CD4-positive, alpha-beta memory T cell (primary cell): ENCODE results near the gene IL6ST. TPM values are rescaled to one million over a fixed set of nuclear protein-coding genes. Genes with fewer than 3 reads are reported as not detected.
A peak's percentile ranks its signal among the peaks of the same experiment; 100 is the strongest.
"Not testable (repeated sequence)": the region's sequence is repeated elsewhere in the genome, so short reads cannot be mapped to it uniquely, and the experiment has no call there.

ENCODE experiments used
- CTCF ChIA-PET: fragments of 350-600 bp; sonication (Branson Sonifier 250); formaldehyde crosslinking; loops from one replicate; lab custom pipeline; 2021; ENCODE audit warnings: inconsistent platforms; ENCODE audit not compliant: partially characterized antibody; lab: Charles Lee
- POLR2A ChIA-PET: fragments of 350-600 bp; sonication (Branson Sonifier 250); formaldehyde crosslinking; loops from one replicate; lab custom pipeline; 2021; ENCODE audit not compliant: partially characterized antibody; lab: Charles Lee
- DNase-seq, 5 donors: peaks; one replicate each; pipeline versions ENCODE4 v3.0.0 to v3.0.0-alpha.2; 2020 to 2022; ENCODE audit warnings: mixed read lengths in 1 of 5
- H3K27ac ChIP-seq: one replicate; pipeline ENCODE4 v1.7.0; 2013; ENCODE audit warnings: low read depth, low read length
- H3K27me3 ChIP-seq: 2 replicates; pipeline ENCODE4 v1.7.0; 2013; ENCODE audit warnings: mild to moderate bottlenecking, low read length, moderate library complexity; ENCODE audit not compliant: insufficient read depth
- H3K36me3 ChIP-seq: 2 replicates; pipeline ENCODE4 v1.7.0; 2013; ENCODE audit warnings: mild to moderate bottlenecking, low read length, moderate library complexity; ENCODE audit not compliant: insufficient read depth
- H3K4me1 ChIP-seq: 2 replicates; pipeline ENCODE4 v1.7.0; 2013; ENCODE audit warnings: mild to moderate bottlenecking, low read length, moderate library complexity; ENCODE audit not compliant: insufficient read depth
- H3K4me3 ChIP-seq, 2 donors: one replicate each; pipeline ENCODE4 v1.7.0; 2013; ENCODE audit warnings: low read length in 2 of 2, mild to moderate bottlenecking in 1 of 2
- H3K9me3 ChIP-seq, 2 donors: one replicate each; pipeline ENCODE4 v1.7.0; 2013; ENCODE audit warnings: low read length in 2 of 2, control low read depth in 1 of 2; ENCODE audit not compliant: control insufficient read depth in 1 of 2
- H3K27ac Mint-ChIP-seq, 7 donors: one replicate each; pipeline ENCODE4 v1.8.0; 2020 to 2021; ENCODE audit warnings: mixed read lengths in 7 of 7, mild to moderate bottlenecking in 6 of 7, inconsistent platforms in 3 of 7, moderate library complexity in 3 of 7
- H3K27me3 Mint-ChIP-seq, 2 donors: one replicate each; pipeline ENCODE4 v1.8.0; 2020 to 2021; ENCODE audit warnings: mixed read lengths in 2 of 2
- H3K36me3 Mint-ChIP-seq, 2 donors: one replicate each; pipeline ENCODE4 v1.8.0; 2020 to 2021; ENCODE audit warnings: mixed read lengths in 2 of 2, inconsistent platforms in 1 of 2, mild to moderate bottlenecking in 1 of 2
- H3K4me1 Mint-ChIP-seq, 4 donors: one replicate each; pipeline ENCODE4 v1.8.0; 2020 to 2021; ENCODE audit warnings: mixed read lengths in 4 of 4, mild to moderate bottlenecking in 1 of 4
- H3K4me3 Mint-ChIP-seq, 8 donors: one replicate each; pipeline ENCODE4 v1.8.0; 2020 to 2021; ENCODE audit warnings: mixed read lengths in 8 of 8, mild to moderate bottlenecking in 7 of 8, moderate library complexity in 6 of 8, inconsistent platforms in 3 of 8
- H3K9me3 Mint-ChIP-seq, 8 donors: one replicate each; pipeline ENCODE4 v1.8.0; 2020 to 2021; ENCODE audit warnings: mixed read lengths in 8 of 8, mild to moderate bottlenecking in 5 of 8, inconsistent platforms in 3 of 8, moderate library complexity in 1 of 8
- intact Hi-C: fragments of 100-400 bp; cut with micrococcal nuclease; formaldehyde crosslinking; loops from one replicate; pipeline ENCODE4 v1.15.1; 2023
- polyA plus RNA-seq, 2 donors: library from polyadenylated mRNA; unstranded; fragments of 300-500 nt; fragmentation: Illumina TruSeq; gene quantifications; one replicate each; pipeline ENCODE4 v1.2.3, GENCODE V29; 2021
- total RNA-seq, 2 experiments: library from RNA; stranded (reverse); gene quantifications; one replicate each; pipeline ENCODE4 v1.2.3, GENCODE V29; 2021

IL6ST gene
- total RNA-seq, result 100 to 1,000 TPM; 176 to 180 TPM
- 10 to 100 TPM; 26.3 to 42.8 TPM for polyA plus RNA-seq

GRCh38 chr5:55994495-55994997 is at the start of gene IL6ST:
Gene IL6ST (minus strand): TSS chr5:55994963. CDS start chr5:55976278, 18,685 bp downstream.
- Mint-ChIP-seq H3K27me3 (no peaks in the 10 kb centered on the region), H3K4me1 (peaks cover 36 to 79% (median 46%) of the 10 kb centered on the region in 4 donors), H3K27ac (peak within 1 kb of the TSS; percentile 93 to 100 (median 99)), H3K36me3 (peaks cover 5 to 29% of the 10 kb centered on the region in 2 donors), H3K9me3 (peaks cover 0 to 3% (median 0%) of the 10 kb centered on the region in 8 donors), H3K4me3 (peak within 1 kb of the TSS; percentile 95 to 100 (median 98))
- peak within 1 kb of the TSS; percentile 91 to 97 for H3K4me3 ChIP-seq
- POLR2A ChIA-PET, result interaction anchor here (0.6 to 4.8 kb wide), 39 partner anchors 8 to 1179 kb away, joined by 3 to 58 read pairs (median 6); partner anchors contain the start of genes DHX29 and GPBP1
- CTCF ChIA-PET, result interaction anchor here (1.3 to 3.3 kb wide), 5 partner anchors 12 to 108 kb away, joined by 4 to 12 read pairs (median 5); no protein-coding TSS in a partner anchor
- intact Hi-C loops, result loop anchor here (1.0 to 5.0 kb wide), 10 partner anchors 11 to 1178 kb away; partner anchors contain the start of genes GPBP1 and MAP3K1
- H3K27ac ChIP-seq, result peak within 1 kb of the TSS; percentile 95
- peak in 2 of 5 donors; percentile 62 to 63 for DNase-seq
- no peaks in the 10 kb centered on the region for H3K9me3 ChIP-seq
- H3K36me3 ChIP-seq, result no peaks in the 10 kb centered on the region
- no peaks in the 10 kb centered on the region for H3K27me3 ChIP-seq
- H3K4me1 ChIP-seq, result peaks cover 45% of the 10 kb centered on the region

DNA sequence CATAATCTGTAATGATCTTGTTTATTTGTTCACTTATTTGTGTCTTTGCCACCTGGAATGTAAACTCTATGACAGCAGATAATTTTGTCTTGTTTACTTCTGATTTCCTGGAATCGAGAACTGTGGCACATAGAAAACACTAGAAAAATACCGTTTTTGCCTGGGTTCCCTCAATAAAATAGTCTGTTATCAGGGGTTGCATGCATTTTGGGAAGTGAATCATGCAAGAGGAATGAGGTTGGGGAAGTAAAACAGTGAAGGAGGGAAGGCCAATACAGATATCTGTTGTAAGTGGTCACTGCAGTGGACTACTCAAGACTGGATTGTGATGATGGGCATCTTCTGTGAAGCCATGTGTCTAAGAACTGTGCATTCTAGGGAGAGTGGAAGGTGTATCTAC is 45.2 kb upstream of the IL6ST start:
- Histone ChIP-seq H3K36me3 (no peaks in the 10 kb centered on the region), H3K9me3 (no peaks in the 10 kb centered on the region), H3K4me3 (no peak overlapping the region), H3K27me3 (no peaks in the 10 kb centered on the region), H3K27ac (no peak overlapping the region), H3K4me1 (peaks cover 8% of the 10 kb centered on the region)
- no peak for DNase-seq
- Mint-ChIP-seq H3K4me1 (peaks cover 11 to 14% (median 13%) of the 10 kb centered on the region in 4 donors), H3K27me3 (no peaks in the 10 kb centered on the region), H3K36me3 (no peaks in the 10 kb centered on the region), H3K9me3 (no peaks in the 10 kb centered on the region), H3K4me3 (peak overlapping the region in 1 of 8 donors; percentile 24), H3K27ac (no peak overlapping the region)
- ChIA-PET CTCF (no interaction called here), POLR2A (no interaction called here)
- intact Hi-C loops, result no loop called here

DNA sequence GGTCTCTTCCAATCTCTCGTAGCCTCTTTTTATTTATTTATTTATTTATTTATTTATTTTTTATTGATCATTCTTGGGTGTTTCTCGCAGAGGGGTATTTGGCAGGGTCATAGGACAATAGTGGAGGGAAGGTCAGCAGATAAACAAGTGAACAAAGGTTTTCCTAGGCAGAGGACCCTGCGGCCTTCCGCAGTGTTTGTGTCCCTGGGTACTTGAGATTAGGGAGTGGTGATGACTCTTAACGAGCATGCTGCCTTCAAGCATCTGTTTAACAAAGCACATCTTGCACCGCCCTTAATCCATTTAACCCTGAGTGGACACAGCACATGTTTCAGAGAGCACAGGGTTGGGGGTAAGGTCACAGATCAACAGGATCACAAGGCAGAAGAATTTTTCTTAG is 43.4 kb upstream of the IL6ST start:
- H3K9me3 ChIP-seq, H3K27ac Mint-ChIP-seq, H3K27me3 Mint-ChIP-seq, H3K4me3 Mint-ChIP-seq, H3K36me3 ChIP-seq, DNase-seq, H3K9me3 Mint-ChIP-seq, POLR2A ChIA-PET, H3K27me3 ChIP-seq, H3K4me3 ChIP-seq, intact Hi-C loops, H3K4me1 ChIP-seq, H3K36me3 Mint-ChIP-seq, H3K27ac ChIP-seq: not testable (repeated sequence)
- CTCF ChIA-PET, result interaction anchor here (1.6 kb wide), 1 partner anchor 10 kb away, joined by 4 read pairs; no protein-coding TSS in a partner anchor
- H3K4me1 Mint-ChIP-seq, result peaks cover 6 to 14% (median 13%) of the 10 kb centered on the region in 4 donors

- Histone ChIP-seq H3K36me3 (no peaks in the 10 kb centered on the region), H3K4me1 (peaks cover 8% of the 10 kb centered on the region), H3K27me3 (no peaks in the 10 kb centered on the region), H3K9me3 (no peaks in the 10 kb centered on the region), H3K4me3 (no peak overlapping the region), H3K27ac (no peak overlapping the region)
- H3K9me3 Mint-ChIP-seq, result no peaks in the 10 kb centered on the region
- DNase-seq, result no peak
- ChIA-PET POLR2A (no interaction called here), CTCF (interaction anchor here (1.6 kb wide), 1 partner anchor 11 kb away, joined by 4 read pairs; no protein-coding TSS in a partner anchor)
- intact Hi-C loops, result no loop called here
- H3K27ac Mint-ChIP-seq, result peak overlapping the region in 1 of 7 donors; percentile 71
- H3K36me3 Mint-ChIP-seq, result no peaks in the 10 kb centered on the region
- H3K4me3 Mint-ChIP-seq, result peak overlapping the region in 1 of 8 donors; percentile 15
- H3K27me3 Mint-ChIP-seq, result no peaks in the 10 kb centered on the region
- H3K4me1 Mint-ChIP-seq, result peaks cover 6 to 14% (median 13%) of the 10 kb centered on the region in 4 donors
These were observed 42.8 kb upstream of the IL6ST start for GRCh38 chr5:56037531-56038010.

- H3K9me3 Mint-ChIP-seq, H3K36me3 ChIP-seq, intact Hi-C loops, H3K9me3 ChIP-seq, H3K4me3 ChIP-seq, H3K27me3 Mint-ChIP-seq, CTCF ChIA-PET, H3K27me3 ChIP-seq, DNase-seq, POLR2A ChIA-PET, H3K27ac ChIP-seq, H3K4me1 ChIP-seq, H3K36me3 Mint-ChIP-seq, H3K27ac Mint-ChIP-seq, H3K4me3 Mint-ChIP-seq: not testable (repeated sequence)
- H3K4me1 Mint-ChIP-seq, result peaks cover 8 to 14% (median 14%) of the 10 kb centered on the region in 4 donors
These were observed 40.6 kb upstream of the IL6ST start for GRCh38 chr5:56035394-56035793.

GRCh38 chr5:56029871-56030630 is 35.3 kb upstream of the IL6ST start:
- H3K27ac ChIP-seq, H3K9me3 Mint-ChIP-seq, H3K27me3 ChIP-seq, H3K36me3 ChIP-seq, H3K27me3 Mint-ChIP-seq, H3K4me3 ChIP-seq, POLR2A ChIA-PET, H3K4me3 Mint-ChIP-seq, DNase-seq, H3K4me1 ChIP-seq, H3K36me3 Mint-ChIP-seq, CTCF ChIA-PET, intact Hi-C loops, H3K9me3 ChIP-seq, H3K27ac Mint-ChIP-seq: not testable (repeated sequence)
- peaks cover 0 to 13% (median 2%) of the 10 kb centered on the region in 4 donors for H3K4me1 Mint-ChIP-seq

GRCh38 chr5:56029457-56029856 is 34.7 kb upstream of the IL6ST start:
- ChIA-PET POLR2A (interaction anchor here (0.6 kb wide), 1 partner anchor 51 kb away, joined by 4 read pairs; no protein-coding TSS in a partner anchor), CTCF (no interaction called here)
- Mint-ChIP-seq H3K4me3 (no peak overlapping the region), H3K9me3 (no peaks in the 10 kb centered on the region), H3K4me1 (peaks cover 0 to 13% (median 2%) of the 10 kb centered on the region in 4 donors), H3K27ac (no peak overlapping the region), H3K27me3 (no peaks in the 10 kb centered on the region), H3K36me3 (no peaks in the 10 kb centered on the region)
- H3K4me3 ChIP-seq, result no peak overlapping the region
- no peaks in the 10 kb centered on the region for H3K36me3 ChIP-seq
- H3K27me3 ChIP-seq, result no peaks in the 10 kb centered on the region
- H3K9me3 ChIP-seq, result no peaks in the 10 kb centered on the region
- no peak overlapping the region for H3K27ac ChIP-seq
- DNase-seq, result no peak
- intact Hi-C loops, result no loop called here
- H3K4me1 ChIP-seq, result no peaks in the 10 kb centered on the region
